GM20431 (cell line): ENCODE measurements around the gene CEP131.

Source experiments
- in situ Hi-C: fragments of 300-500 bp; cut with MseI, MboI; formaldehyde crosslinking; loops from one replicate; pipeline ENCODE4 v1.15.0; 2020; ENCODE audit warnings: low sequenced_read_pairs; ENCODE audit not compliant: unreplicated experiment

Gene CEP131

DNA sequence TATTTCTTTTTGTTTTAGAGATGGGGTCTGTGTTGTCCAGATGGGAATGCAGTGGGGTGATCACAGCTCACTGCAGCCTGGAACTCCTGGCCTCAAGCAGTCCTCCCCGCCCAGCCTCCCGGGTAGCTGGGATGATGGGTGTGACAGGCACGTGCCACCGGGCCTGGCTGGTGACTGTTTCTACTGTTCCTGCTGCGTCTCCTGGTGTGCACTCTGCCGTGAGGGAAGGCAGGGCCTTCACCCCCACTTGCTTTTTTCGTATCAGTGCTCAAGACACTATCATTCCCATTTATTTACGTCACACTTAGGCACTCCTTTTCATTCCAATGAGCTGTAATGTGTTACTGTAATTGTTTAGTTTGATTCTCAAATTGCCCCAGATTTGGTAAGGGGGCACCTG is 82.7 kb downstream of the CEP131 start:
- in situ Hi-C loops: no loop called here
